ENCODE results near the gene GALNT12.

DNA sequence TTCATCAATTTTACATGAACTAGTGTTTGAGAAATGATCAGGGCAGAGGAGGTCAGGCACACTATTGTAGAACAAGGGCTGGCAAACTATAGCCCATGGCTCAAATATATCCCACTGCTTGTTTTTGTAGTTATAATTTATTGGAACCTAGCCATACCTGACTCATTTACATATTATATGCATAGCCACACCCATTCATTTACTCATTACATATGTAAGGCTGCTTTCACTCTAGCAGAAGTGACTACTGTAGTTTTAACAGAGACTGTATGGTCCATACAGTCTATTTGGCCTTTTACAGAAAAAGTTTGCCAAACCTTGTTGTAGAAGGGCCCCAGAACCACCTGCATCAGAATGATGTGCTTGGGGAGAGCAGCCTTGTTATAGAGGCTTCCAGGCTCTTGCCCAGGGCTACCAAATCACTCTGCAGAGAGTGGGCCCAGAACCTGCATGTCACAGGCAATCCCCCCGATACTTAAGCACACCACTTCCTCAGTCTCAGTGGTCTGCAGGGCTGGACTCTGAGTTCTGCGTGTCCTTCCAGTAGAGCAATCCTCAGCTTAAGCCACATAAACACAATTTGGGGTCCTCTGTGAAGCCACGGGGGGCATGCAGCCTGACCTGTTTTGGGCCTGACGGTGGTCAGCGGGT is 17.9 kb upstream of the GALNT12 start:
- TF ChIP-seq POLR2AphosphoS5 (IDR thresholded peaks at IDR 0.05; ENCODE audit: low read depth, low read length): no peak
- no peak for TF ChIP-seq CTCF (IDR thresholded peaks at IDR 0.05)
- no peak for TF ChIP-seq SIN3A (IDR thresholded peaks at IDR 0.05; ENCODE audit: borderline replicate concordance, insufficient read depth, low read depth, low read length)
